NCI-H2196 treated with DMSO at 0.1 percent for 48 hours (cell line): ENCODE measurements around the gene HOXA1.
"Not testable (repeated sequence)": the region's sequence is repeated elsewhere in the genome, so short reads cannot be mapped to it uniquely, and the experiment has no call there.

Experiments
- DNase-seq: peaks from one replicate; lab custom pipeline; 2025; ENCODE audit not compliant: unreplicated experiment; lab: John Stamatoyannopoulos, UW

The HOXA1 gene

DNA sequence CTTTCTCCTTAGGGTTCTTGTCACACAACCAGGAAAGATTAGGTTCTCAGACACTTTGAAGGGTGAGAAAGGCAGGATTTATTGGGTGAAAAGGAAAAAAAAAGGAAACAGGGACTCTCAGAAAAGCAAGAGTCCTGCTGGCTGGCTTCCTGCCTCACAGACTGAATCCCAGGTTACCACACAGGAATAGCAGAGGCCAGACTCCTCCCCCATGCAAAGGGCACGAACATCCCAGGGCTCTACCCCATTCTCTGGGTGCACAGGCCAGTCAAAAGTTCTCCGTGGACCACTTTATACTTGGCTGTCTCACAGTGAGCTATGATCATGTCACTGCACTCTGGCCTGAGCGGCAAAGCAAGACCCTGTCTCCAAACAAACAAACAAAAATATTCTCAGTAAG, 42.6 kb downstream of the HOXA1 start:
- DNase-seq: no peak

DNA sequence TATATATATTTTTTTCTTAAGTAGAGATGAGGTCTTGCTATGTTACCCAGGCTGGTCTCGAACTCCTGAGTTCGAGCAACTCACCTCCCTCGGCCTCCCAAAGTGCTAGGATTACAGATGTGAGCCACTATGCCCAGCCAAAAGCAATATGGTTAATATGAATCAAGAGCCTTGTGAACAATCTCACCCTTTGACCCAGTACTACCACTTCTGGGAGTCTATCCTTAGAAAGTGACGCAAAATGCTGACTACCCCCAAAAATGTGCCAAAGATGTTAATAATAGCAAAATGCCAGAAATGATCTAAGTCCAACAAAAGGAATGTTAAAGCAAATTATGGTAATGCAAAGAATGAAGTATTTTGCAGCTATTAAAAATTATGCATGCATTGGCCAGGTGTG, 44.3 kb downstream of the HOXA1 start:
- no peak for DNase-seq

DNA sequence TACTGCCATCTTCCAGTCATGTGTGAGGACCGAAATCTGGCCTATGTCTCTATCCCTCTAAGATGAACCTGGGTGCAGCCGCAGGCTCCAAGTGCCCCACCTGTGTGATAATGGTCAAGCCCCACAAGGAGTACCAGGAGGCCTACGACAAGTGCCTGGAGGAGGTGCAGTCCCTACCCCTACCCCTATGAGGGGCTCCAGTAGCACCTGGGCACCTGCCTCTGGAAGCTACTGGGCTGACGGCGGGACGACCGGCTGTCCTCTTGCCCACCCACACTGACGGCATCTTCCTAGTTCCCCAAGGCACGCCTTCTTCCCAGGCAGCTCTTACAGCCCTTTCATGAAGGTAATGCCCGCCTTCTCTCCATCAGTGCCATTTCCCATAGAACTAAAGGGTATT, 47.4 kb downstream of the HOXA1 start:
- DNase-seq: no peak

DNA sequence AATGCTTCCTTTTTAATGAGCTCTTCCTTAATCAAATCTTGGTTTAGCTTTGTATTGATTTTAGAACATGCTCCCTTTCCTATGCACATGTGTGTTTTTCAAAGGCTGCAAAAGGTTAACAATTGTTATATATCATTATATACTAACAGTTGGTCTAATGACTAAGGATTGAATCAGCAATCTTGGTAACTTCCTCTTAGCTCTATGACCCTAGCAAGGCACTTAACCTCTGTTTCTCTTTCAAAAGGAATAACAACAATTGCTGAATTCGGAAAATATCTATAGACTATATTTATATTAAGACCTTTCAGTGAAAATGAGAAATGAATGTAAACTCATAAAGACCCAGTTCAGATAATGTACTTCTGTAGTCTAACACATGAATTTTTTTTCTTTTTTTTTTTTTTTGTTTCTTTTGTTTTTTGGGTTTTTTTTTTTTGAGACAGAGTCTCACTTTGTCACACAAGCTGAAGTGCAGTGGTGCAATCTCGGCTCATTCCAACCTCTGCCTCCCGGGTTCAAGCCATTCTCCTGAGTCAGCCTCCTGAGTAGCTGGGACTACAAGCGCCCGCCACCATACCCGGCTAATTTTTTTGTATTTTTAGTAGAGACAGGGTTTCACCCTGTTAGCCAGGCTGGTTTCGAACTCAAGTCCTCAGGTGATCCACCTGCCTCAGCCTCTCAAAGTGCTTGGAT, 48.8 kb downstream of the HOXA1 start:
- DNase-seq: no peak

DNA sequence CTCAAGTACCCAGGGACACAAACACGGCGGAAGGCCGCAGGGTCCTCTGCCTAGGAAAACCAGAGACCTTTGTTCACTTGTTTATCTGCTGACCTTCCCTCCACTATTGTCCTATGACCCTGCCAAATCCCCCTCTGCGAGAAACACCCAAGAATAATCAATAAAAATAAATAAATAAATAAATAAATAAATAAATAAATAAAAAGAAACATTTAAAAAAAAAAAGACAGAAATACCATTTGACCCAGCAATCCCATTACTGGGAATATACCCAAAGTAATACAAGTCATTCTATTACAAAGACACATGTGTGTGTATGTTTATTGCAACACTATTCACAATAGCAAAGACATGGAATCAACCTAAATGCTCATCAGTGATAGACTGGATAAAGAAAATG, 49.8 kb downstream of the HOXA1 start:
- DNase-seq: not testable (repeated sequence)

DNA sequence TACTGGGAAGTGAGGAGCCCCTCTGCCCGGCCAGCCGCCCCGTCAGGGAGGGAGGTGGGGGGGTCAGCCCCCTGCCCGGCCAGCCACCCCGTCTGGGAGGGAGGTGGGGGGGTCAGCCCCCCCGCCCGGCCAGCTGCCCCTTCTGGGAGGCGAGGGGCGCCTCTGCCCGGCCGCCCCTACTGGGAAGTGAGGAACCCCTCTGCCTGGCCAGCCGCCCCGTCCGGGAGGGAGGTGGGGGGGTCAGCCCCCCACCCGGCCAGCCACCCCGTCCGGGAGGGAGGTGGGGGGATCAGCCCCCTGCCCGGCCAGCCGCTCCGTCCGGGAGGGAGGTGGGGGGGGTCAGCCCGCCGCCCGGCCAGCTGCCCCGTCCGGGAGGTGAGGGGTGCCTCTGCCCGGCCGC, 50.7 kb downstream of the HOXA1 start:
- not testable (repeated sequence) for DNase-seq
